ENCODE measurements around the gene SNX25. TPM values are rescaled to one million over a fixed set of nuclear protein-coding genes. Genes with fewer than 3 reads are reported as not detected.

SNX25 gene
- polyA plus RNA-seq, 1 of the 3 experiments (the other 2 are of a cell fraction), result 8.5 TPM

GRCh38 chr4:185265942-185266341 lies 56.5 kb downstream of the SNX25 start:
- Histone ChIP-seq H3K9ac (no peak overlapping the region), H3K4me3 (ENCODE audit: low read depth in 2 of 2, low read length in 1 of 2) (no peak overlapping the region), H4K20me1 (ENCODE audit: insufficient read depth) (no peaks in the 10 kb centered on the region), H3K4me2 (0 out of 2 replicates have a peak overlapping the region, but pooled peaks have one; percentile 1), H3K4me1 (ENCODE audit: control insufficient read depth in 1 of 2, insufficient read depth in 2 of 2, low read depth in 1 of 2, low read length in 1 of 2) (peaks cover 0 to 23% of the 10 kb centered on the region in 2 experiments; a peak in 2 of 4 replicates), H3K27ac (ENCODE audit: low read depth in 2 of 2, low read length in 1 of 2) (peak overlapping the region in 1 of 2 experiments; percentile 60; a peak in 3 of 4 replicates), H3K9me2 (no peaks in the 10 kb centered on the region), H3K9me3 (no peaks in the 10 kb centered on the region), H3K36me3 (replicated peaks in 1 of 2; ENCODE audit: control insufficient read depth in 1 of 2, insufficient read depth in 2 of 2, low read length in 1 of 2) (peaks cover 22 to 40% of the 10 kb centered on the region in 2 experiments), H2AFZ (ENCODE audit: low read depth) (no peak overlapping the region), H3K79me2 (ENCODE audit: insufficient read depth) (peaks cover 38% of the 10 kb centered on the region), H3K27me3 (ENCODE audit: insufficient read depth) (no peaks in the 10 kb centered on the region), H3F3A (replicated peaks; ENCODE audit: insufficient read depth) (peaks cover 22% of the 10 kb centered on the region)
- ChIA-PET POLR2A (no interaction called here), CTCF (interaction anchor here (1.2 kb wide), 1 partner anchor 10 kb away, joined by 3 read pairs; no protein-coding TSS in a partner anchor)
- no peak for DNase-seq
- 19% methylated on average over 1 of the region's 1 CpG for WGBS (ENCODE audit: low lambda C conversion rate)
- TF ChIP-seq RAD21 (IDR thresholded peaks at IDR 0.05; ENCODE audit: low read length), result no peak
- TF ChIP-seq JUND (IDR thresholded peaks at IDR 0.05), result peak; percentile 70; the same call in 1 of the 2 replicates
- TF ChIP-seq ELF1 (IDR thresholded peaks at IDR 0.05), result peak; percentile 34; the same call in 1 of the 2 replicates
- TF ChIP-seq NFIC (IDR thresholded peaks at IDR 0.05; ENCODE audit: borderline replicate concordance), result peak; percentile 61
- peak; percentile 42; the same call in 1 of the 2 replicates for TF ChIP-seq FOSL2 (IDR thresholded peaks at IDR 0.05; ENCODE audit: borderline replicate concordance, low read depth)
- 0 out of 2 replicates have a peak, but pooled peaks have one; percentile 28 for TF ChIP-seq TEAD4 (IDR thresholded peaks at IDR 0.05; ENCODE audit: borderline replicate concordance, insufficient read depth)
- TF ChIP-seq SIN3A (IDR thresholded peaks at IDR 0.05; ENCODE audit: borderline replicate concordance, low read depth, low read length), result 0 out of 2 replicates have a peak, but pooled peaks have one; percentile 64
- TF ChIP-seq EP300 (IDR thresholded peaks at IDR 0.05; ENCODE audit: borderline replicate concordance in 1 of 2, low read depth in 1 of 2, low read length in 1 of 2), result peak in 1 of 2 experiments; percentile 61; a peak in 1 of 4 replicates
- peak; percentile 20; the same call in 1 of the 2 replicates for TF ChIP-seq ZBTB33 (IDR thresholded peaks at IDR 0.05; ENCODE audit: borderline replicate concordance, low read depth)
- TF ChIP-seq, protein P1, sequence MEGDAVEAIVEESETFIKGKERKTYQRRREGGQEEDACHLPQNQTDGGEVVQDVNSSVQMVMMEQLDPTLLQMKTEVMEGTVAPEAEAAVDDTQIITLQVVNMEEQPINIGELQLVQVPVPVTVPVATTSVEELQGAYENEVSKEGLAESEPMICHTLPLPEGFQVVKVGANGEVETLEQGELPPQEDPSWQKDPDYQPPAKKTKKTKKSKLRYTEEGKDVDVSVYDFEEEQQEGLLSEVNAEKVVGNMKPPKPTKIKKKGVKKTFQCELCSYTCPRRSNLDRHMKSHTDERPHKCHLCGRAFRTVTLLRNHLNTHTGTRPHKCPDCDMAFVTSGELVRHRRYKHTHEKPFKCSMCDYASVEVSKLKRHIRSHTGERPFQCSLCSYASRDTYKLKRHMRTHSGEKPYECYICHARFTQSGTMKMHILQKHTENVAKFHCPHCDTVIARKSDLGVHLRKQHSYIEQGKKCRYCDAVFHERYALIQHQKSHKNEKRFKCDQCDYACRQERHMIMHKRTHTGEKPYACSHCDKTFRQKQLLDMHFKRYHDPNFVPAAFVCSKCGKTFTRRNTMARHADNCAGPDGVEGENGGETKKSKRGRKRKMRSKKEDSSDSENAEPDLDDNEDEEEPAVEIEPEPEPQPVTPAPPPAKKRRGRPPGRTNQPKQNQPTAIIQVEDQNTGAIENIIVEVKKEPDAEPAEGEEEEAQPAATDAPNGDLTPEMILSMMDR (IDR thresholded peaks at IDR 0.05), result no peak
- TF ChIP-seq PBX3 (IDR thresholded peaks at IDR 0.05), result peak; percentile 88
- no peak for TF ChIP-seq FOXJ3 (CRISPR knock-in tag; IDR thresholded peaks at IDR 0.05)
- peak; percentile 90 for TF ChIP-seq TCF12 (IDR thresholded peaks at IDR 0.05)
- TF ChIP-seq, protein P2, sequence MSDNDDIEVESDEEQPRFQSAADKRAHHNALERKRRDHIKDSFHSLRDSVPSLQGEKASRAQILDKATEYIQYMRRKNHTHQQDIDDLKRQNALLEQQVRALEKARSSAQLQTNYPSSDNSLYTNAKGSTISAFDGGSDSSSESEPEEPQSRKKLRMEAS (IDR thresholded peaks at IDR 0.05; ENCODE audit: low read depth), result peak; percentile 46; the same call in 1 of the 2 replicates
- TF ChIP-seq POLR2AphosphoS5 (IDR thresholded peaks at IDR 0.05; ENCODE audit: low read depth, low read length), result peak; percentile 58; the same call in 1 of the 2 replicates
- peak; percentile 69 for TF ChIP-seq RXRA (IDR thresholded peaks at IDR 0.05; ENCODE audit: borderline replicate concordance, low read depth)
